Measurements from ENCODE around the gene DLX3. TPM values are rescaled to one million over a fixed set of nuclear protein-coding genes. Genes with fewer than 3 reads are reported as not detected.

The DLX3 gene
- total RNA-seq, 1 experiment from 2014 or later = 1.2 TPM

GRCh38 chr17:49968405-49969133 is 26.5 kb downstream of the DLX3 start:
- Histone ChIP-seq H2BK20ac (ENCODE audit: low read depth, low read length, poor library complexity, severe bottlenecking) (no peak overlapping the region), H3K23me2 (ENCODE audit: insufficient read length, low read depth, low read length, poor library complexity, severe bottlenecking) (peaks cover 21% of the 10 kb centered on the region), H3K9me3 (ENCODE audit: control insufficient read depth, low read depth, low read length) (no peaks in the 10 kb centered on the region), H2AK5ac (ENCODE audit: insufficient read length, low read length) (no peak overlapping the region), H4K5ac (ENCODE audit: insufficient read length, low read depth, low read length) (no peak overlapping the region), H2BK5ac (ENCODE audit: insufficient read length, low read length) (no peak overlapping the region), H3K56ac (ENCODE audit: insufficient read length, low read depth, low read length) (no peak overlapping the region), H3K79me2 (ENCODE audit: insufficient read depth, low read length) (no peaks in the 10 kb centered on the region), H3K23ac (ENCODE audit: insufficient read length, low read depth, low read length) (no peak overlapping the region), H3K18ac (ENCODE audit: insufficient read length, low read depth, low read length) (no peak overlapping the region), H3T11ph (ENCODE audit: low read length) (no peak overlapping the region), H2BK120ac (ENCODE audit: low read depth, low read length, poor library complexity, severe bottlenecking) (no peak overlapping the region), H2BK12ac (ENCODE audit: insufficient read length, low read depth, low read length) (no peak overlapping the region), H3K4me1 (ENCODE audit: insufficient read depth, low read length) (no peaks in the 10 kb centered on the region), H3K79me1 (ENCODE audit: insufficient read depth, low read depth, low read length, poor library complexity, severe bottlenecking) (no peaks in the 10 kb centered on the region), H4K20me1 (ENCODE audit: control insufficient read depth, insufficient read depth, insufficient read length) (no peaks in the 10 kb centered on the region), H3K4ac (ENCODE audit: low read depth, low read length) (no peak overlapping the region), H4K8ac (replicated peaks; ENCODE audit: insufficient read length, low read depth, low read length) (no peak overlapping the region), H2BK15ac (ENCODE audit: low read depth, low read length) (no peak overlapping the region), H3K27me3 (ENCODE audit: insufficient read depth, low read length) (peaks cover 92% of the 10 kb centered on the region), H3K9ac (ENCODE audit: extremely low read depth, insufficient read length, low read length) (no peak overlapping the region), H3K27ac (ENCODE audit: insufficient read length, low read depth, low read length) (no peak overlapping the region), H3K14ac (ENCODE audit: insufficient read depth, low read length) (peak overlapping the region; percentile 54), H4K91ac (ENCODE audit: insufficient read length, low read depth, low read length) (no peak overlapping the region), H3K4me2 (ENCODE audit: insufficient read depth, insufficient read length, low read length) (peak overlapping the region; percentile 72), H2AFZ (ENCODE audit: low read length) (peak overlapping the region; percentile 65)
- WGBS (ENCODE audit: extremely low coverage, insufficient read length, low lambda C conversion rate) = no CpG with 5 or more reads among the region's 64 CpGs
- Mint-ChIP-seq H3K4me3 (peak overlapping the region; percentile 83 to 96), H3K9me3 (peaks cover 0 to 12% of the 10 kb centered on the region in 2 experiments; a peak in 3 of 5 replicates), H3K36me3 (ENCODE audit: insufficient read depth in 1 of 3, low read depth in 3 of 3) (no peaks in the 10 kb centered on the region; a peak in 1 of 7 replicates), H3K27ac (peak overlapping the region in 2 of 3 experiments; percentile 85 to 93; a peak in 4 of 7 replicates), H3K27me3 (ENCODE audit: low read depth) (peaks cover 98% of the 10 kb centered on the region), H3K4me1 (peaks cover 39 to 60% of the 10 kb centered on the region in 2 experiments)
- DNase-seq = peak; percentile 97
- TF ChIP-seq, protein P1, sequence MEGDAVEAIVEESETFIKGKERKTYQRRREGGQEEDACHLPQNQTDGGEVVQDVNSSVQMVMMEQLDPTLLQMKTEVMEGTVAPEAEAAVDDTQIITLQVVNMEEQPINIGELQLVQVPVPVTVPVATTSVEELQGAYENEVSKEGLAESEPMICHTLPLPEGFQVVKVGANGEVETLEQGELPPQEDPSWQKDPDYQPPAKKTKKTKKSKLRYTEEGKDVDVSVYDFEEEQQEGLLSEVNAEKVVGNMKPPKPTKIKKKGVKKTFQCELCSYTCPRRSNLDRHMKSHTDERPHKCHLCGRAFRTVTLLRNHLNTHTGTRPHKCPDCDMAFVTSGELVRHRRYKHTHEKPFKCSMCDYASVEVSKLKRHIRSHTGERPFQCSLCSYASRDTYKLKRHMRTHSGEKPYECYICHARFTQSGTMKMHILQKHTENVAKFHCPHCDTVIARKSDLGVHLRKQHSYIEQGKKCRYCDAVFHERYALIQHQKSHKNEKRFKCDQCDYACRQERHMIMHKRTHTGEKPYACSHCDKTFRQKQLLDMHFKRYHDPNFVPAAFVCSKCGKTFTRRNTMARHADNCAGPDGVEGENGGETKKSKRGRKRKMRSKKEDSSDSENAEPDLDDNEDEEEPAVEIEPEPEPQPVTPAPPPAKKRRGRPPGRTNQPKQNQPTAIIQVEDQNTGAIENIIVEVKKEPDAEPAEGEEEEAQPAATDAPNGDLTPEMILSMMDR (conservative IDR thresholded peaks at IDR 0.05) = no peak
